K562 (cell line): Measurements from ENCODE around the gene SELENOM.
"Not testable (repeated sequence)": the region's sequence is repeated elsewhere in the genome, so short reads cannot be mapped to it uniquely, and the experiment has no call there.

Experiments used
- BRCA1 ChIP-seq, 2 experiments: fragments of 450-650 bp in 1 of 2; sonication (generic) in 1 of 2; formaldehyde crosslinking in 1 of 2; IDR thresholded peaks; 2 replicates each; pipeline versions ENCODE4 v1.5.0 to v1.6.1; 2017 to 2020; ENCODE audit warnings: mild to moderate bottlenecking in 1 of 2, missing genetic modification reagents in 1 of 2
- CTCF ChIP-seq, 3 experiments: IDR thresholded peaks in 2 of 3; conservative IDR thresholded peaks in 1 of 3; 2 replicates each; pipeline ENCODE4 v1.5.1; 2011 to 2012; ENCODE audit warnings: low read length in 3 of 3, mild to moderate bottlenecking in 3 of 3, control low read depth in 2 of 3, improper control_type of control experiment in 1 of 3, inconsistent platforms in 1 of 3, low read depth in 1 of 3, mixed read lengths in 1 of 3, moderate library complexity in 1 of 3; ENCODE audit not compliant: insufficient read depth in 2 of 3
- KDM2B ChIP-seq: fragments of 250-450 bp; sonication (Bioruptor Pico); IDR thresholded peaks from 2 replicates; pipeline ENCODE4 v1.8.0; 2021; ENCODE audit warnings: mild to moderate bottlenecking, moderate library complexity
- MXI1 ChIP-seq: IDR thresholded peaks from 2 replicates; pipeline ENCODE4 v1.6.1; 2011; ENCODE audit warnings: low read depth, mild to moderate bottlenecking, improper control_type of control experiment, low read length
- PCBP1 ChIP-seq: fragments of 200-400 bp; formaldehyde crosslinking; IDR thresholded peaks from 2 replicates; pipeline ENCODE4 v1.6.1; 2018; ENCODE audit warnings: mild to moderate bottlenecking, low read depth, low read length; ENCODE audit not compliant: poor library complexity, severe bottlenecking
- POLR2A ChIP-seq: fragments of 450-650 bp; conservative IDR thresholded peaks from 2 replicates; pipeline ENCODE4 v1.6.1; 2016
- POLR2AphosphoS2 ChIP-seq: IDR thresholded peaks from 2 replicates; pipeline ENCODE4 v1.6.1; 2012; ENCODE audit warnings: low read length, improper control_type of control experiment
- SIX5 ChIP-seq, 2 experiments: IDR thresholded peaks; 2 replicates each; pipeline ENCODE4 v1.6.1; 2011; ENCODE audit warnings: low read length in 2 of 2, borderline replicate concordance in 1 of 2, low read depth in 1 of 2, mild to moderate bottlenecking in 1 of 2, moderate library complexity in 1 of 2; ENCODE audit not compliant: insufficient read depth in 1 of 2

GRCh38 chr22:31112547-31113091, 5.3 kb upstream of the SELENOM start:
- TF ChIP-seq CTCF (IDR thresholded peaks at IDR 0.05 in 2 of 3, conservative IDR thresholded peaks at IDR 0.05 in 1 of 3; ENCODE audit: insufficient read depth in 2 of 3, low read depth in 1 of 3, low read length in 3 of 3); SIX5 (IDR thresholded peaks at IDR 0.05; ENCODE audit: borderline replicate concordance in 1 of 2, insufficient read depth in 1 of 2, low read depth in 1 of 2, low read length in 2 of 2); MXI1; KDM2B; PCBP1; POLR2A; BRCA1 (IDR thresholded peaks at IDR 0.05); BRCA1 (CRISPR knock-in tag; IDR thresholded peaks at IDR 0.05); POLR2AphosphoS2: not testable (repeated sequence)
